Neural cell (in vitro differentiated cells): Measurements from ENCODE around the gene MED29. TPM values are rescaled to one million over a fixed set of nuclear protein-coding genes. Genes with fewer than 3 reads are reported as not detected.

ENCODE experiments used
- H2AFZ ChIP-seq: fragments of 200-600, 300-800 bp; sonication (generic), shearing (Covaris generic); 2 replicates; pipeline ENCODE4 v1.6.0; 2014; ENCODE audit warnings: low read depth, mild to moderate bottlenecking, antibody characterized with exemption, low read length, moderate library complexity
- H3F3A ChIP-seq: fragments of 200-600 bp; shearing (Covaris generic); 2 replicates; pipeline ENCODE4 v1.6.1; 2016; ENCODE audit warnings: mild to moderate bottlenecking, moderate library complexity, mixed read lengths, antibody characterized with exemption, low read length; ENCODE audit not compliant: insufficient read depth, poor library complexity, severe bottlenecking
- H3K27ac ChIP-seq: fragments of 200-600, 300-800 bp; sonication (generic), shearing (Covaris generic); 2 replicates; pipeline ENCODE4 v1.5.1; 2014; ENCODE audit warnings: mild to moderate bottlenecking, low read length, moderate library complexity
- H3K27me3 ChIP-seq: fragments of 300-800, 200-600 bp; sonication (generic), shearing (Covaris generic); 2 replicates; pipeline ENCODE4 v1.6.0; 2014; ENCODE audit warnings: mild to moderate bottlenecking, low read depth, low read length, moderate library complexity; ENCODE audit not compliant: insufficient read depth
- H3K36me3 ChIP-seq: fragments of 300-800, 200-600 bp; sonication (generic), shearing (Covaris generic); 2 replicates; pipeline ENCODE4 v1.5.1; 2014; ENCODE audit warnings: mild to moderate bottlenecking, antibody characterized with exemption, low read length, moderate library complexity; ENCODE audit not compliant: insufficient read depth
- H3K4me2 ChIP-seq: fragments of 300-800, 200-600 bp; sonication (generic), shearing (Covaris generic); 2 replicates; pipeline ENCODE4 v1.6.0; 2014; ENCODE audit warnings: mild to moderate bottlenecking, low read length
- H3K4me3 ChIP-seq: fragments of 300-800, 200-600 bp; sonication (generic), shearing (Covaris generic); 2 replicates; pipeline ENCODE4 v1.5.1; 2014; ENCODE audit warnings: mild to moderate bottlenecking, low read length, moderate library complexity
- H3K79me2 ChIP-seq: fragments of 200-600 bp; shearing (Covaris generic); replicated peaks from 2 replicates; pipeline ENCODE4 v1.6.0; 2014; ENCODE audit warnings: mild to moderate bottlenecking, low read length, moderate library complexity; ENCODE audit not compliant: insufficient read depth
- H3K9ac ChIP-seq: fragments of 300-800, 200-600 bp; sonication (generic), shearing (Covaris generic); 2 replicates; pipeline ENCODE4 v1.6.1; 2016; ENCODE audit warnings: mild to moderate bottlenecking, low read length, mixed read lengths
- H3K9me2 ChIP-seq: fragments of 200-600 bp; shearing (Covaris generic); 2 replicates; pipeline ENCODE4 v1.6.1; 2016; ENCODE audit warnings: mild to moderate bottlenecking, low read length, mixed read lengths; ENCODE audit not compliant: insufficient read depth
- H3K9me3 ChIP-seq: fragments of 200-600, 300-800 bp; sonication (generic), shearing (Covaris generic); 2 replicates; pipeline ENCODE4 v1.6.1; 2016; ENCODE audit warnings: mild to moderate bottlenecking, mixed run types, low read length, moderate library complexity, mixed read lengths
- H4K20me1 ChIP-seq: fragments of 200-600 bp; shearing (Covaris generic); 2 replicates; pipeline ENCODE4 v1.6.1; 2016; ENCODE audit warnings: mild to moderate bottlenecking, mixed run types; ENCODE audit not compliant: insufficient read depth
- CTCF ChIP-seq: fragments of 450-650 bp; IDR thresholded peaks from 2 replicates; pipeline ENCODE4 v1.5.1; 2014; ENCODE audit warnings: antibody characterized with exemption, mild to moderate bottlenecking, moderate library complexity; ENCODE audit not compliant: poor library complexity, severe bottlenecking
- EP300 ChIP-seq: fragments of 450-650 bp; conservative IDR thresholded peaks from 2 replicates; pipeline ENCODE4 v1.6.1; 2014; ENCODE audit warnings: antibody characterized with exemption, mild to moderate bottlenecking, moderate library complexity; ENCODE audit not compliant: poor library complexity, severe bottlenecking
- EZH2 ChIP-seq: fragments of 200-600, 300-800 bp; shearing (Covaris generic), sonication (generic); IDR thresholded peaks from 2 replicates; pipeline ENCODE4 v1.6.1; 2014; ENCODE audit warnings: antibody characterized with exemption, low read length, borderline replicate concordance, mild to moderate bottlenecking; ENCODE audit not compliant: insufficient read depth, poor library complexity, severe bottlenecking
- MXI1 ChIP-seq: fragments of 450-650 bp; conservative IDR thresholded peaks from 2 replicates; pipeline ENCODE4 v1.6.1; 2014; ENCODE audit warnings: antibody characterized with exemption, mild to moderate bottlenecking; ENCODE audit not compliant: poor library complexity, severe bottlenecking
- POLR2AphosphoS5 ChIP-seq: IDR thresholded peaks from 2 replicates; pipeline ENCODE4 v1.6.1; 2012
- RAD21 ChIP-seq: fragments of 450-650 bp; conservative IDR thresholded peaks from 2 replicates; pipeline ENCODE4 v1.6.1; 2014; ENCODE audit warnings: antibody characterized with exemption, mild to moderate bottlenecking, moderate library complexity
- REST ChIP-seq: IDR thresholded peaks from 2 replicates; pipeline ENCODE4 v1.6.1; 2012; ENCODE audit warnings: borderline replicate concordance
- SMC3 ChIP-seq: fragments of 450-650 bp; conservative IDR thresholded peaks from 2 replicates; pipeline ENCODE4 v1.6.1; 2014; ENCODE audit warnings: antibody characterized with exemption, mild to moderate bottlenecking, moderate library complexity; ENCODE audit not compliant: poor library complexity
- TAF1 ChIP-seq: IDR thresholded peaks from 2 replicates; pipeline ENCODE4 v1.6.1; 2012; ENCODE audit warnings: low read depth
- polyA plus RNA-seq: library from polyadenylated mRNA; depleted of rRNA; stranded (reverse); fragments of >200 nt; gene quantifications from 2 replicates; pipeline ENCODE4 v1.2.3, GENCODE V29; 2014

Gene MED29
- polyA plus RNA-seq, 1 donor from 2014 or later = 39.5 TPM

DNA sequence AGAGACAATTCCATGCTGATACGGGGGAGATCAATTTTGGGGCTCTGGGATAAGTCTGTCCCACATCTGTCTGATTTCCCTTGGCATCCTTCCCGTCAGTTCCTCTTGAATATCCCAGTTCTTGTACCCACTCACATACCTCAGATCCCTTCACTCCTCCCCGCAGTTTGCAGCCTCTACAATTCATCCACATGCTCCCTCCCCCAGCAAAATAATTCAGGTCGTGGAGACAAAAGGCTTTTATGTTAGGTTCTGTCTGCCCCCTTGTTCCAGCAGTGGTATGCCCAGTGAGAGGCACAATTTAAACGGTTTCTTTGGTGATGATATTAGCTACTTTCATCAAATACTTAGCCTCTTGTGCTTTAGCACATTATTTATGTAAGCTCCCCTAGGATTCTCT, 35.0 kb downstream of the MED29 start:
- no peaks in the 10 kb centered on the region for H3K9me2 ChIP-seq
- H3K79me2 ChIP-seq = no peaks in the 10 kb centered on the region
- H3K9me3 ChIP-seq = no peaks in the 10 kb centered on the region
- no peak overlapping the region for H3K27ac ChIP-seq
- H3F3A ChIP-seq = no peaks in the 10 kb centered on the region
- no peak overlapping the region for H2AFZ ChIP-seq
- TF ChIP-seq RAD21 (no peak), EP300 (no peak), POLR2AphosphoS5 (no peak), SMC3 (no peak), MXI1 (no peak), REST (no peak), EZH2 (no peak), TAF1 (no peak), CTCF (no peak)
- H3K9ac ChIP-seq = no peak overlapping the region
- no peaks in the 10 kb centered on the region for H4K20me1 ChIP-seq
- no peak overlapping the region for H3K4me2 ChIP-seq
- H3K27me3 ChIP-seq = no peaks in the 10 kb centered on the region
- H3K36me3 ChIP-seq = no peaks in the 10 kb centered on the region
- no peak overlapping the region for H3K4me3 ChIP-seq

GRCh38 chr19:39427707-39428106, 36.5 kb downstream of the MED29 start:
- H3K27ac ChIP-seq = no peak overlapping the region
- no peak overlapping the region for H3K9ac ChIP-seq
- no peak overlapping the region for H3K4me2 ChIP-seq

More at GRCh38 chr19:39427707-39428106, 36.5 kb downstream of the MED29 start:
- H3K4me3 ChIP-seq = no peak overlapping the region
- H3K36me3 ChIP-seq = no peaks in the 10 kb centered on the region
- no peaks in the 10 kb centered on the region for H3K79me2 ChIP-seq
- no peaks in the 10 kb centered on the region for H4K20me1 ChIP-seq
- no peak overlapping the region for H2AFZ ChIP-seq
- TF ChIP-seq EP300 (no peak), EZH2 (no peak), POLR2AphosphoS5 (no peak), MXI1 (no peak), TAF1 (no peak), REST (no peak), CTCF (no peak), RAD21 (no peak), SMC3 (no peak)
- no peaks in the 10 kb centered on the region for H3K27me3 ChIP-seq
- no peaks in the 10 kb centered on the region for H3F3A ChIP-seq
- no peaks in the 10 kb centered on the region for H3K9me3 ChIP-seq
- no peaks in the 10 kb centered on the region for H3K9me2 ChIP-seq
